Measurements from ENCODE around the gene PIK3C2A.

- TF ChIP-seq EZH2phosphoT487 (IDR thresholded peaks at IDR 0.05; ENCODE audit: borderline replicate concordance, low read length) (no peak), EZH2 (IDR thresholded peaks at IDR 0.05; ENCODE audit: low read length, unreplicated experiment) (no peak)
- TF ChIP-seq, protein P1, sequence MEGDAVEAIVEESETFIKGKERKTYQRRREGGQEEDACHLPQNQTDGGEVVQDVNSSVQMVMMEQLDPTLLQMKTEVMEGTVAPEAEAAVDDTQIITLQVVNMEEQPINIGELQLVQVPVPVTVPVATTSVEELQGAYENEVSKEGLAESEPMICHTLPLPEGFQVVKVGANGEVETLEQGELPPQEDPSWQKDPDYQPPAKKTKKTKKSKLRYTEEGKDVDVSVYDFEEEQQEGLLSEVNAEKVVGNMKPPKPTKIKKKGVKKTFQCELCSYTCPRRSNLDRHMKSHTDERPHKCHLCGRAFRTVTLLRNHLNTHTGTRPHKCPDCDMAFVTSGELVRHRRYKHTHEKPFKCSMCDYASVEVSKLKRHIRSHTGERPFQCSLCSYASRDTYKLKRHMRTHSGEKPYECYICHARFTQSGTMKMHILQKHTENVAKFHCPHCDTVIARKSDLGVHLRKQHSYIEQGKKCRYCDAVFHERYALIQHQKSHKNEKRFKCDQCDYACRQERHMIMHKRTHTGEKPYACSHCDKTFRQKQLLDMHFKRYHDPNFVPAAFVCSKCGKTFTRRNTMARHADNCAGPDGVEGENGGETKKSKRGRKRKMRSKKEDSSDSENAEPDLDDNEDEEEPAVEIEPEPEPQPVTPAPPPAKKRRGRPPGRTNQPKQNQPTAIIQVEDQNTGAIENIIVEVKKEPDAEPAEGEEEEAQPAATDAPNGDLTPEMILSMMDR (conservative IDR thresholded peaks at IDR 0.05; ENCODE audit: low read depth, low read length), result no peak
Measured at GRCh38 chr11:17169876-17170275, 37.9 kb downstream of the PIK3C2A start.
